ENCODE data around the gene SNX21.

The SNX21 gene

GRCh38 chr20:45892049-45892825, 58.6 kb downstream of the SNX21 start:
- H3K4me1 ChIP-seq (ENCODE audit: control insufficient read depth, insufficient read depth, low read length, unreplicated experiment), result peaks cover 8% of the 10 kb centered on the region
- no peaks in the 10 kb centered on the region for H3K27me3 ChIP-seq (ENCODE audit: insufficient read depth, low read length)
- peak overlapping the region; percentile 2; the same call in 1 of the 2 replicates for H3K27ac ChIP-seq (ENCODE audit: low read depth, low read length)
- peak overlapping the region; percentile 81 for H3K4me3 ChIP-seq (ENCODE audit: low read depth, low read length)
- H2AFZ ChIP-seq (ENCODE audit: low read length, unreplicated experiment), result no peak overlapping the region
- peaks cover 6% of the 10 kb centered on the region; the same call in 1 of the 2 replicates for H3K36me3 ChIP-seq (ENCODE audit: insufficient read depth, low read length)
- H3K79me2 ChIP-seq (ENCODE audit: control insufficient read depth, insufficient read depth, low read length, unreplicated experiment), result peaks cover 5% of the 10 kb centered on the region

Measured in ACC112 (cell line).